ENCODE results near the gene CFTR. TPM values are rescaled to one million over a fixed set of nuclear protein-coding genes. Genes with fewer than 3 reads are reported as not detected.

The CFTR gene
- total and polyA plus RNA-seq, 10 of the 15 experiments (the other 5 are each of a cell fraction or from before 2014, with no cell fraction given), result 0.02 to 2.3 (median 0.21) TPM; not detected in 1

GRCh38 chr7:117683430-117684175, 203.8 kb downstream of the CFTR start:
- ATAC-seq (peak; percentile 61), FAIRE-seq (no peak), DNase-seq (ENCODE audit: low read depth, low spot score) (no peak)
- Histone ChIP-seq H4K20me1 (ENCODE audit: control insufficient read depth, insufficient read depth) (no peaks in the 10 kb centered on the region), H3K4me3 (no peak overlapping the region), H3K27me3 (replicated peaks in 1 of 2; ENCODE audit: control insufficient read depth in 2 of 2, insufficient read depth in 2 of 2, low read length in 1 of 2) (peaks cover 0 to 5% of the 10 kb centered on the region in 2 experiments; a peak in 1 of 4 replicates), H3K4me1 (ENCODE audit: control insufficient read depth, insufficient read depth, low read length) (no peaks in the 10 kb centered on the region), H3K36me3 (ENCODE audit: control insufficient read depth in 2 of 2, insufficient read depth in 2 of 2, low read length in 1 of 2) (no peaks in the 10 kb centered on the region), H3K4me2 (ENCODE audit: control insufficient read depth, insufficient read depth) (no peak overlapping the region), H3K79me2 (ENCODE audit: control insufficient read depth, insufficient read depth, low read length) (no peaks in the 10 kb centered on the region), H3K9ac (ENCODE audit: control insufficient read depth, insufficient read depth, low read length) (no peak overlapping the region), H3K9me3 (replicated peaks; ENCODE audit: control insufficient read depth, insufficient read depth, low read length) (no peaks in the 10 kb centered on the region), H3K27ac (ENCODE audit: control insufficient read depth, insufficient read depth) (no peak overlapping the region), H2AFZ (ENCODE audit: control insufficient read depth, low read depth, low read length) (no peak overlapping the region)
- 11% methylated on average over 8 of the region's 8 CpGs for WGBS (ENCODE audit: insufficient coverage, insufficient replicate concordance, low lambda C conversion rate, missing lambda C conversion rate)
- BruUV-seq (replicated peaks), result no TSS peak
- POLR2A ChIA-PET, result interaction anchor here (1.3 kb wide), 1 partner anchor 9 kb away, joined by 3 read pairs; no protein-coding TSS in a partner anchor
- intact Hi-C loops (cut with micrococcal nuclease; ENCODE audit: unreplicated experiment) (no loop called here), in situ Hi-C loops (cut with MboI) (no loop called here)
- no peak for TF ChIP-seq ZBTB11 (CRISPR knock-in tag; IDR thresholded peaks at IDR 0.05)
- no peak for TF ChIP-seq IKZF2 (IDR thresholded peaks at IDR 0.05)
- TF ChIP-seq RELA (IDR thresholded peaks at IDR 0.05; ENCODE audit: borderline replicate concordance, partially characterized antibody), result no peak
- no peak for TF ChIP-seq HDGF (IDR thresholded peaks at IDR 0.05)
- TF ChIP-seq CBFB (IDR thresholded peaks at IDR 0.05; ENCODE audit: low read depth), result no peak
- TF ChIP-seq, protein P1, sequence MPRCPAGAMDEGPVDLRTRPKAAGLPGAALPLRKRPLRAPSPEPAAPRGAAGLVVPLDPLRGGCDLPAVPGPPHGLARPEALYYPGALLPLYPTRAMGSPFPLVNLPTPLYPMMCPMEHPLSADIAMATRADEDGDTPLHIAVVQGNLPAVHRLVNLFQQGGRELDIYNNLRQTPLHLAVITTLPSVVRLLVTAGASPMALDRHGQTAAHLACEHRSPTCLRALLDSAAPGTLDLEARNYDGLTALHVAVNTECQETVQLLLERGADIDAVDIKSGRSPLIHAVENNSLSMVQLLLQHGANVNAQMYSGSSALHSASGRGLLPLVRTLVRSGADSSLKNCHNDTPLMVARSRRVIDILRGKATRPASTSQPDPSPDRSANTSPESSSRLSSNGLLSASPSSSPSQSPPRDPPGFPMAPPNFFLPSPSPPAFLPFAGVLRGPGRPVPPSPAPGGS (IDR thresholded peaks at IDR 0.05; ENCODE audit: borderline replicate concordance, insufficient read depth, low read depth, low read length, poor library complexity, severe bottlenecking), result no peak
- no peak for TF ChIP-seq HDAC2 (IDR thresholded peaks at IDR 0.05)
- no peak for TF ChIP-seq PAX5 (IDR thresholded peaks at IDR 0.05; ENCODE audit: borderline replicate concordance, low read depth, low read length)
- no peak for TF ChIP-seq EGR1 (IDR thresholded peaks at IDR 0.05; ENCODE audit: borderline replicate concordance in 1 of 2, low read depth in 2 of 2, low read length in 2 of 2)
- RAD21 ChIA-PET (ENCODE audit: unreplicated experiment), result interaction anchor here (1.3 kb wide), 1 partner anchor 199 kb away, joined by 3 read pairs; no protein-coding TSS in a partner anchor
- CTCF ChIA-PET, result interaction anchor here (0.9 to 1.4 kb wide), 2 partner anchors 167 to 224 kb away, joined by 3 read pairs; no protein-coding TSS in a partner anchor
- SMC1A ChIA-PET (ENCODE audit: uncharacterized antibody, unreplicated experiment), result interaction anchor here (0.8 to 3.4 kb wide), 3 partner anchors 9 to 283 kb away, joined by 3 to 15 read pairs (median 3); no protein-coding TSS in a partner anchor

Data from GM12878 (cell line).